ENCODE measurements around the gene KAT2B. TPM values are rescaled to one million over a fixed set of nuclear protein-coding genes. Genes with fewer than 3 reads are reported as not detected.

KAT2B gene
- total and polyA plus RNA-seq, 4 experiments from 2014 or later, result 4.3 to 85.9 (median 46.4) TPM

DNA sequence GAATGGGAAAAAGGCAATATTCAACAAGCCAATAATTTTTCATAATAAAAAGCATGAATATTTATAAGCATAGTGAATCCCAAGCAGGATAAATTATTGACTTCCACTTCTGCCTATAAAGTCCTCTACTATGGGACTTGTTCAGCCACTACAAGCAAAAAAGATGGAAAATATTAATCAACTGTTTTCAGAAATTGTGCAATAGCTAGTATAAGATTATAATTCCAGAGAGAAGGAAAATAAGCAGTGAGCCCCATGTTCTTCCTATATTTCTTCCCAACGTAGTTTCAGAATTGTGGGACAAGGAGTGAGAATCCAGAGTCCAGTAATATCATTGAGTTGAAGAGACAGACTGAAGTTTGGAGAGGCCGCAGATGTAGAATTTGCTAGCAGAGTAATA is 121.5 kb downstream of the KAT2B start:
- peaks cover 16 to 31% (median 18%) of the 10 kb centered on the region in 4 donors for H3K4me1 Mint-ChIP-seq
- no peak overlapping the region for H3K4me3 Mint-ChIP-seq
- no peaks in the 10 kb centered on the region for H3K36me3 ChIP-seq (ENCODE audit: insufficient read depth, low read length)
- H3K27me3 Mint-ChIP-seq, result no peaks in the 10 kb centered on the region
- no peak overlapping the region for H3K4me3 ChIP-seq (ENCODE audit: low read length in 2 of 2)
- POLR2A ChIA-PET (ENCODE audit: partially characterized antibody), result no interaction called here
- H3K27ac Mint-ChIP-seq, result no peak overlapping the region
- no peaks in the 10 kb centered on the region for H3K36me3 Mint-ChIP-seq
- peaks cover 0 to 4% (median 0%) of the 10 kb centered on the region in 8 donors for H3K9me3 Mint-ChIP-seq
- CTCF ChIA-PET (ENCODE audit: partially characterized antibody), result no interaction called here
- intact Hi-C loops (cut with micrococcal nuclease), result no loop called here
- H3K4me1 ChIP-seq (ENCODE audit: insufficient read depth, low read length), result peaks cover 19% of the 10 kb centered on the region
- H3K27me3 ChIP-seq (ENCODE audit: insufficient read depth, low read length), result no peaks in the 10 kb centered on the region
- no peaks in the 10 kb centered on the region for H3K9me3 ChIP-seq (ENCODE audit: control insufficient read depth in 1 of 2, low read length in 2 of 2)
- H3K27ac ChIP-seq (ENCODE audit: low read depth, low read length), result no peak overlapping the region
- no peak for DNase-seq

DNA sequence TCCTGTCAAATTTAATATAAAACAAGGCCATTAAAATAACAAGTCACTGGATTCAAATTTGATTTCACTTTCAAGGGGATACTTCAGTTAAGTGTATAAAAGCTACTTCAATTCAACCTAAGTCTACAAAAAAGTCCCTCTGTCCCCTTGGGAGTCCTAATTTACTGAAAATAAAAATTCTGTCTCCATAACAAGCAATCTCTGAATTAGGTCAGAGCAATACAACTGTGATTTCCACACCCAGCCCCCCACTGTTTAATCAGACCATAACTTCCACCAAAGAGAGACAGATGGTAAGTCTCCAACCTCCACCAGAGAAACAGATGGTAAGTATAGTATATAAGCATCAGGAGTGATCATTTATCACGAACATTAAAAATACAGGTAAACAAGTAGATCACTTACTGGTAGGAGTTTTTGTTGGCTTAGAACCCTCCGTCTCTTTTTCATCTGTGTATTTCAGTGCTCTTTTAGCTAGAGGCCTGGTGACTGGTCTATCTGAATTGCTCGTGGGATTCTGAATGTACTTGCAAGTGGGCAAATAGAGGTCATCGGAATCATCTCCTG is 133.7 kb downstream of the KAT2B start:
- Mint-ChIP-seq H3K36me3 (peaks cover 2 to 3% of the 10 kb centered on the region in 2 donors), H3K4me3 (no peak overlapping the region), H3K27ac (peak overlapping the region in 1 of 7 donors; percentile 53), H3K27me3 (no peaks in the 10 kb centered on the region), H3K9me3 (no peaks in the 10 kb centered on the region), H3K4me1 (no peaks in the 10 kb centered on the region)
- Histone ChIP-seq H3K27me3 (ENCODE audit: insufficient read depth, low read length) (no peaks in the 10 kb centered on the region), H3K27ac (ENCODE audit: low read depth, low read length) (no peak overlapping the region), H3K36me3 (ENCODE audit: insufficient read depth, low read length) (no peaks in the 10 kb centered on the region), H3K4me3 (ENCODE audit: low read length in 2 of 2) (no peak overlapping the region), H3K9me3 (ENCODE audit: control insufficient read depth in 1 of 2, low read length in 2 of 2) (no peaks in the 10 kb centered on the region), H3K4me1 (ENCODE audit: insufficient read depth, low read length) (no peaks in the 10 kb centered on the region)
- CTCF ChIA-PET (ENCODE audit: partially characterized antibody), result no interaction called here
- POLR2A ChIA-PET (ENCODE audit: partially characterized antibody), result no interaction called here
- intact Hi-C loops (cut with micrococcal nuclease), result no loop called here
- DNase-seq, result no peak

DNA sequence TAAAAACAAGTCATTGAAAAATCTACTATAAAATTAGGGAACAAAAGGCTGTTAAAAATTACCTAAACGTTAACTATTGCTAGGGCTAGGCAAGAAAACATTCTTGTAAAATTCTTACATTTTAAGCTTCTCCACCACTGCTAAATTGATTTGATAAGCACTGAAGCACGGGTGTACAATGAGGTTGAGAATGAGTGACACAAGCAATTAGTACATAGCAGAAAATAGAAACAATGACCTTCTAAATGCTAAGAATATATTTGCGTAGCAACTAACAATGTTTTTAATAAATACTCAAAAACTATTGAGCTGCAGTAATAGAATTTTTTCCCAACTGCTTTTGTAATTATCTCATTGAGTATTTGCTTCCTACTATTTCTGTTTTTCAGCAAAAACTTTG is 141.0 kb downstream of the KAT2B start:
- H3K9me3 Mint-ChIP-seq, result no peaks in the 10 kb centered on the region

DNA sequence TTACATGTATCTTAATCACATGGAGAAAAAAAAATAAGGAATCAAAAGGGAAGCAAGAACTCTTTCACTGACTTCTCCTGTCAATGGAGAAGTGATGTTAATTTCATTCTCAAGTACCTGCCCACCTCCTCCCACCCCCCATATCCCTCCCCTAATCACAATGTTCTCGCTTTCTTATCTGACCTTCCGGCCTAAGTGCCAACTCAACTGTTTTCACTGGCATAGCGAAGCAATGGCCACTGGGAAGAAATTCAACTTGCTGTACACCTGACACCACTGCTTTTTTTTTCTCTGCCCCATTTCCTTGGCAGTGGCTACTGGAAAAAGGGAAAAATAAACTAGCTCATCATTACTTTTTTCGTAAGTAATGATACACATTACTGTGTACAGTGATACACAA is 142.0 kb downstream of the KAT2B start:
- Histone ChIP-seq H3K9me3 (ENCODE audit: control insufficient read depth in 1 of 2, low read length in 2 of 2) (no peaks in the 10 kb centered on the region), H3K27ac (ENCODE audit: low read depth, low read length) (no peak overlapping the region), H3K36me3 (ENCODE audit: insufficient read depth, low read length) (no peaks in the 10 kb centered on the region), H3K27me3 (ENCODE audit: insufficient read depth, low read length) (no peaks in the 10 kb centered on the region), H3K4me1 (ENCODE audit: insufficient read depth, low read length) (peaks cover 19% of the 10 kb centered on the region), H3K4me3 (ENCODE audit: low read length in 2 of 2) (no peak overlapping the region)
- H3K4me3 Mint-ChIP-seq, result no peak overlapping the region
- H3K4me1 Mint-ChIP-seq, result no peaks in the 10 kb centered on the region
- ChIA-PET CTCF (ENCODE audit: partially characterized antibody) (no interaction called here), POLR2A (ENCODE audit: partially characterized antibody) (interaction anchor here (6.4 kb wide), 1 partner anchor 140 kb away, joined by 51 read pairs; the partner anchor contains the start of gene KAT2B)
- H3K36me3 Mint-ChIP-seq, result no peaks in the 10 kb centered on the region
- no peaks in the 10 kb centered on the region for H3K9me3 Mint-ChIP-seq
- intact Hi-C loops (cut with micrococcal nuclease), result no loop called here
- no peak for DNase-seq
- no peaks in the 10 kb centered on the region for H3K27me3 Mint-ChIP-seq
- peak overlapping the region in 1 of 7 donors; percentile 34 for H3K27ac Mint-ChIP-seq

More for the DNA sequence above, 141.0 kb downstream of the KAT2B start:
- intact Hi-C loops (cut with micrococcal nuclease), result no loop called here
- DNase-seq, result no peak
- Mint-ChIP-seq H3K27me3 (no peaks in the 10 kb centered on the region), H3K27ac (no peak overlapping the region), H3K36me3 (no peaks in the 10 kb centered on the region), H3K4me3 (no peak overlapping the region), H3K4me1 (no peaks in the 10 kb centered on the region)
- Histone ChIP-seq H3K4me3 (ENCODE audit: low read length in 2 of 2) (no peak overlapping the region), H3K9me3 (ENCODE audit: control insufficient read depth in 1 of 2, low read length in 2 of 2) (no peaks in the 10 kb centered on the region), H3K27ac (ENCODE audit: low read depth, low read length) (no peak overlapping the region), H3K27me3 (ENCODE audit: insufficient read depth, low read length) (no peaks in the 10 kb centered on the region), H3K4me1 (ENCODE audit: insufficient read depth, low read length) (peaks cover 12% of the 10 kb centered on the region), H3K36me3 (ENCODE audit: insufficient read depth, low read length) (no peaks in the 10 kb centered on the region)
- CTCF ChIA-PET (ENCODE audit: partially characterized antibody), result no interaction called here
- POLR2A ChIA-PET (ENCODE audit: partially characterized antibody), result no interaction called here

DNA sequence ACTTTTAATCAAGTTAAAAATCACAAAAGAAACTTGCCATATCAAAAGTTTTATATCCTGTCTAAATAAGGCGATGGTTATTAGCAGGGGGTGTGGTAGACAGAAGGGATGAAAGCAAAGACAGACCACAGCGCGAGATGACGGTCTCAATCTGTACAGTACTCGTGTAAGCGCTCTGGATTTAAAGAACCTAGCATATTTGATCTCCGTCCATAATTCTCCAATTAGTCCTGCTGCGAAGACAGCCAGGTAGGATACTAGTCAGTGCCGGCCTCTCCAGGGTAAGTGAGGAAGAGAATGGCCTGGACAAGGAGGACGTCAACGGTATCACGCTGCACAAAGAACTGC is 145.1 kb downstream of the KAT2B start:
- H3K27me3 Mint-ChIP-seq, result no peaks in the 10 kb centered on the region
- Histone ChIP-seq H3K9me3 (ENCODE audit: control insufficient read depth in 1 of 2, low read length in 2 of 2) (no peaks in the 10 kb centered on the region), H3K4me3 (ENCODE audit: low read length in 2 of 2) (peak overlapping the region; percentile 62 to 92), H3K27me3 (ENCODE audit: insufficient read depth, low read length) (no peaks in the 10 kb centered on the region), H3K36me3 (ENCODE audit: insufficient read depth, low read length) (no peaks in the 10 kb centered on the region), H3K4me1 (ENCODE audit: insufficient read depth, low read length) (peaks cover 28% of the 10 kb centered on the region), H3K27ac (ENCODE audit: low read depth, low read length) (peak overlapping the region; percentile 93)
- H3K27ac Mint-ChIP-seq, result no peak overlapping the region
- no peaks in the 10 kb centered on the region for H3K9me3 Mint-ChIP-seq
- no peak overlapping the region for H3K4me3 Mint-ChIP-seq
- POLR2A ChIA-PET (ENCODE audit: partially characterized antibody), result interaction anchor here (2.3 to 6.4 kb wide), 2 partner anchors 144 to 237 kb away, joined by 14 to 51 read pairs; partner anchors contain the start of genes KAT2B and RAB5A
- intact Hi-C loops (cut with micrococcal nuclease), result loop anchor here (5.0 kb wide), 1 partner anchor 83 kb away; no protein-coding TSS in a partner anchor
- peaks cover 0 to 3% (median 0%) of the 10 kb centered on the region in 4 donors for H3K4me1 Mint-ChIP-seq
- CTCF ChIA-PET (ENCODE audit: partially characterized antibody), result no interaction called here
- DNase-seq, result peak; percentile 24 to 51 (median 36)
- no peaks in the 10 kb centered on the region for H3K36me3 Mint-ChIP-seq

DNA sequence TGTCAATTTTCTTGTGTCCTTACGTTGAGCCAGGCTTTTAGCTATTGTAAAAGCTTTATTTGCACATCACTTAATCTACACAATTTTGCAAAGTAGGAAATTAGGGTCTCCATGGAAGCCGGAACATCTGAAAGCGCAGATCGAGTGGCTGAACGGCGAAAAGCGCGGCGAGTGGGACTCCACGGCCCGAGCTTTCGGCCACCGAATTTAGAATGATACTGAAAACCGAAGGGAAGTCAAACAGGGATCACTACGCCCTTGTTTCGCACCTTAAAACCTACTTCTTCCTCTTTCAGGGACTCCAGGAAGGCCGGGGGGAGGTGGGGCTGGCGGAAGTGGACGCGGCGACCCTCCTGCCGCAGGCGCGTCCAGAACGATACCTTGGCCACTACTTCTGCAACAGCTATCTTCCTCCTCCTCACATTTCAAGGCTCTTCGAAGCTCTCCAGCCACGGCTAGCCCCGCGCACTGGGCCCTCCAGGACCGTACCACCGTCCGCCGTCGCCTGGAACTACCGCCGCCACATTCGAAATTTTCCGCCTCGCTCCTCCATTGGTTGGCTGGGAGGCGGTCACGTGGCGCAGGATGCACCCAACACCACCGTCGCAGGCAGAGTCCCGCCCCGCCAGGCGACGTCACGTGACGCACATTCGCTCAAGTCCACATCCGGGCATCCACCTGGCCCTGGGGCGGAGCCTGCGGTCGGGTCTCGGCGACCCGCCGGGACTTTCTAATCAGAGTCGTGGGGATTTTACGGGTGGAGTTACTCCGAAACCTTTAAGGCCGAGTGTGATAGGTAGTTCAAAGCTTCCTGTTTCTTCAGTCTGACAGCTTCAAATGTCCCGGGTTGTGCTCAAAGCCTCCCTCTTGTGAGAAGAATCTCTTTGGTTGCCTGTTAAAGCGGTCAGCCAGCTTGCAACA is 145.7 kb downstream of the KAT2B start, which contains the start of gene SGO1:
Gene SGO1, minus strand, starts transcription at position 528 of the 921 bp plus-strand sequence. CDS start 2,179 bp downstream, outside the sequence.
- no peaks in the 10 kb centered on the region for H3K27me3 ChIP-seq (ENCODE audit: insufficient read depth, low read length)
- peaks cover 28% of the 10 kb centered on the region for H3K4me1 ChIP-seq (ENCODE audit: insufficient read depth, low read length)
- DNase-seq, result peak; percentile 99 to 100 (median 100)
- H3K9me3 Mint-ChIP-seq, result no peaks in the 10 kb centered on the region
- peaks cover 0 to 3% (median 0%) of the 10 kb centered on the region in 4 donors for H3K4me1 Mint-ChIP-seq
- no peaks in the 10 kb centered on the region for H3K36me3 ChIP-seq (ENCODE audit: insufficient read depth, low read length)
- no peak within 1 kb of the TSS for H3K4me3 Mint-ChIP-seq
- peak within 1 kb of the TSS; percentile 93 for H3K27ac ChIP-seq (ENCODE audit: low read depth, low read length)
- H3K36me3 Mint-ChIP-seq, result no peaks in the 10 kb centered on the region
- intact Hi-C loops (cut with micrococcal nuclease), result loop anchor here (1.0 to 5.0 kb wide), 5 partner anchors 84 to 1039 kb away; partner anchors contain the start of gene RAB5A
- no peak within 1 kb of the TSS for H3K27ac Mint-ChIP-seq
- H3K27me3 Mint-ChIP-seq, result no peaks in the 10 kb centered on the region
- no peaks in the 10 kb centered on the region for H3K9me3 ChIP-seq (ENCODE audit: control insufficient read depth in 1 of 2, low read length in 2 of 2)
- ChIA-PET CTCF (ENCODE audit: partially characterized antibody) (interaction anchor here (0.6 to 2.1 kb wide), 4 partner anchors 15 to 144 kb away, joined by 3 to 12 read pairs (median 3); no protein-coding TSS in a partner anchor), POLR2A (ENCODE audit: partially characterized antibody) (interaction anchor here (0.7 to 6.4 kb wide), 9 partner anchors 12 to 240 kb away, joined by 3 to 51 read pairs (median 4); partner anchors contain the start of genes KAT2B and RAB5A)
- H3K4me3 ChIP-seq (ENCODE audit: low read length in 2 of 2), result peak within 1 kb of the TSS; percentile 69 to 92

DNA sequence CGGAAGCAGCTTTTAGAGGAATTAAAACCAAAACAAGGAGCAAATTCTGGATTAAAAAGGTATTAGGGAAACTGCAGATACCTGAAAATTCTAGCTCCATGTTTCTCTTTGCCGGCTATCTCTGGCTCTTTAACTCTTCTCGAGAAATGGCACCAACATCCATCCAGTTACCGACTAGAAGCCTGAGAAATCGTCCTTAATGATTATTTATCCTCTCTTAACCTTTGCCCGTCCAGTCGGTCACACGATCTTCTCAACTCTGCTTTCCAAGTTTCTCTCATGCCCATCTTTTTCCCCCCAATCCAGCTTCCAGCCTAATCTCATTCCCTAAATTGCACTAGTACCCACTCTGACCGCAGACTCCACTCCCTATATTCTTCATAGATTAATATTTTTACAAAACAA is 146.4 kb downstream of the KAT2B start:
- Mint-ChIP-seq H3K4me1 (peaks cover 0 to 3% (median 0%) of the 10 kb centered on the region in 4 donors), H3K4me3 (no peak overlapping the region), H3K9me3 (no peaks in the 10 kb centered on the region), H3K27ac (no peak overlapping the region), H3K27me3 (no peaks in the 10 kb centered on the region), H3K36me3 (no peaks in the 10 kb centered on the region)
- DNase-seq, result no peak
- Histone ChIP-seq H3K4me1 (ENCODE audit: insufficient read depth, low read length) (peaks cover 28% of the 10 kb centered on the region), H3K27me3 (ENCODE audit: insufficient read depth, low read length) (no peaks in the 10 kb centered on the region), H3K9me3 (ENCODE audit: control insufficient read depth in 1 of 2, low read length in 2 of 2) (no peaks in the 10 kb centered on the region), H3K4me3 (ENCODE audit: low read length in 2 of 2) (peak overlapping the region; percentile 69 to 92), H3K27ac (ENCODE audit: low read depth, low read length) (peak overlapping the region; percentile 93), H3K36me3 (ENCODE audit: insufficient read depth, low read length) (no peaks in the 10 kb centered on the region)
- intact Hi-C loops (cut with micrococcal nuclease), result loop anchor here (1.0 to 5.0 kb wide), 5 partner anchors 84 to 1040 kb away; partner anchors contain the start of gene RAB5A
- ChIA-PET POLR2A (ENCODE audit: partially characterized antibody) (interaction anchor here (0.7 to 6.4 kb wide), 9 partner anchors 11 to 241 kb away, joined by 3 to 51 read pairs (median 4); partner anchors contain the start of genes KAT2B and RAB5A), CTCF (ENCODE audit: partially characterized antibody) (interaction anchor here (0.6 to 2.1 kb wide), 4 partner anchors 14 to 145 kb away, joined by 3 to 12 read pairs (median 3); no protein-coding TSS in a partner anchor)
